H1 (cell line): Measurements from ENCODE around the gene MUC5B. TPM values are rescaled to one million over a fixed set of nuclear protein-coding genes. Genes with fewer than 3 reads are reported as not detected.

Experiments
- CTCF ChIP-seq, 3 experiments: IDR thresholded peaks; 1 replicate in 2 of 3; 2 replicates in 1 of 3; pipeline versions ENCODE4 v1.5.1 to v1.6.1; 2011; ENCODE audit warnings: low read length in 3 of 3, mild to moderate bottlenecking in 3 of 3, inconsistent platforms in 2 of 3, low read depth in 1 of 3, moderate library complexity in 1 of 3; ENCODE audit not compliant: insufficient read depth in 1 of 3; ENCODE audit errors: control extremely low read depth in 1 of 3
- polyA plus RNA-seq, 7 experiments: library from polyadenylated mRNA; depleted of rRNA in 3 of 7; stranded (reverse) in 5 of 7; unstranded in 2 of 7; fragments of >200 nt in 5 of 7; fragments of 200-250 nt in 2 of 7; gene quantifications; 1 replicate in 5 of 7; 2 replicates in 1 of 7; 4 replicates in 1 of 7; pipeline versions ENCODE4 v1.2.1 to v1.2.3, GENCODE V29; 2011 to 2013; ENCODE audit warnings: missing spikeins in 2 of 7, mixed read lengths in 2 of 7
- total RNA-seq: library from RNA; stranded (reverse); fragmentation: NEBNext Ultra II Directional; extraction: Animal tissue kit (Norgen Biotek cat#: 25700); gene quantifications from 2 replicates; pipeline ENCODE4 v1.2.1, GENCODE V29; 2021

MUC5B gene
- total and polyA plus RNA-seq, 2 of the 8 experiments (the other 6 are each of a cell fraction or from before 2014, with no cell fraction given), result 0.02 to 0.03 TPM

GRCh38 chr11:1292644-1293618, 70.1 kb downstream of the MUC5B start (continued):
- TF ChIP-seq CTCF (IDR thresholded peaks at IDR 0.05; ENCODE audit: control extremely low read depth in 1 of 3, insufficient read depth in 1 of 3, low read depth in 1 of 3, low read length in 3 of 3), result no peak
